Measurements from ENCODE around the gene SCGB1A1. TPM values are rescaled to one million over a fixed set of nuclear protein-coding genes. Genes with fewer than 3 reads are reported as not detected.

SCGB1A1 gene
- total and polyA plus RNA-seq, 9 donors: 1.8 to 11.6 TPM; not detected in 7

- H3K4me3 ChIP-seq: no peak overlapping the region
- no peaks in the 10 kb centered on the region for H3K27me3 ChIP-seq
- DNase-seq: no peak
- H3K9me3 ChIP-seq: no peaks in the 10 kb centered on the region
- intact Hi-C loops (cut with DNase I): no loop called here
- no peak overlapping the region for H3K27ac ChIP-seq
- no peaks in the 10 kb centered on the region for H3K36me3 ChIP-seq
- 42 to 58% (median 49%) methylated on average over 4 of the region's 4 CpGs for WGBS, 3 donors
- TF ChIP-seq EP300 (IDR thresholded peaks at IDR 0.05) (no peak), CTCF (IDR thresholded peaks at IDR 0.05) (no peak), POLR2A (IDR thresholded peaks at IDR 0.05) (no peak)
- H3K4me1 ChIP-seq (ENCODE audit: insufficient read depth): no peaks in the 10 kb centered on the region
Measured at GRCh38 chr11:62458212-62459002, 39.6 kb downstream of the SCGB1A1 start.

GRCh38 chr11:62459080-62459479, 40.2 kb downstream of the SCGB1A1 start:
- H3K27ac ChIP-seq: no peak overlapping the region
- H3K36me3 ChIP-seq: no peaks in the 10 kb centered on the region
- no peaks in the 10 kb centered on the region for H3K4me1 ChIP-seq (ENCODE audit: insufficient read depth)
- no peak overlapping the region for H3K4me3 ChIP-seq
- no peaks in the 10 kb centered on the region for H3K27me3 ChIP-seq
- 75 to 87% (median 82%) methylated on average over 1 of the region's 1 CpG for WGBS, 3 donors
- H3K9me3 ChIP-seq: no peaks in the 10 kb centered on the region
- intact Hi-C loops (cut with DNase I): no loop called here
- no peak for DNase-seq
- TF ChIP-seq CTCF (IDR thresholded peaks at IDR 0.05) (no peak), POLR2A (IDR thresholded peaks at IDR 0.05) (no peak), EP300 (IDR thresholded peaks at IDR 0.05) (no peak)

GRCh38 chr11:62461740-62462507, 43.1 kb downstream of the SCGB1A1 start:
- intact Hi-C loops (cut with DNase I): no loop called here
- 74 to 83% (median 76%) methylated on average over 15 of the region's 15 CpGs for WGBS, 3 donors

DNA sequence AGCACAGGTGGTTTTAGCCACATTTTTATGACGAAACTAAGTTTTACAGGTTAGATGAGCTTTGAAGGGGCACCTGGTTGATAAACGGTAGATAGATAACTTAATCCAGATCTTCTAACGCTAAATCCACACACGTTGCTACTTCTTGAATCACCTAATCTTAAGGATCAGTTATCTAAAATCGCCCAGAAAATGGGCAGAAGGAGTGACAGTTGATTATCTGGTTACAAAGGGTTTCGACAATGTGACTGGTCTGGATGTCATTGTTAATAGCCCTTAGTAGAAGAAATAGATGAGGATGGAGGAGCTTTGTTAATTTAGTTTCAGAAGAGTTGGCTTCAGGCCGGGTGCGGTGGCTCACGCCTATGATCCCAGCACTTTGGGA, 43.7 kb downstream of the SCGB1A1 start:
- no peak overlapping the region for H3K27ac ChIP-seq
- no peak for DNase-seq
- H3K4me1 ChIP-seq (ENCODE audit: insufficient read depth): no peaks in the 10 kb centered on the region
- TF ChIP-seq EP300 (IDR thresholded peaks at IDR 0.05) (no peak), POLR2A (IDR thresholded peaks at IDR 0.05) (no peak), CTCF (IDR thresholded peaks at IDR 0.05) (no peak)
- WGBS, 3 donors: 89 to 93% (median 93%) methylated on average over 9 of the region's 9 CpGs
- intact Hi-C loops (cut with DNase I): no loop called here
- H3K4me3 ChIP-seq: no peak overlapping the region
- no peaks in the 10 kb centered on the region for H3K27me3 ChIP-seq
- no peaks in the 10 kb centered on the region for H3K9me3 ChIP-seq
- no peaks in the 10 kb centered on the region for H3K36me3 ChIP-seq

More at GRCh38 chr11:62461740-62462507, 43.1 kb downstream of the SCGB1A1 start:
- H3K4me3 ChIP-seq: no peak overlapping the region
- TF ChIP-seq EP300 (IDR thresholded peaks at IDR 0.05) (no peak), CTCF (IDR thresholded peaks at IDR 0.05) (no peak), POLR2A (IDR thresholded peaks at IDR 0.05) (no peak)
- no peaks in the 10 kb centered on the region for H3K9me3 ChIP-seq
- H3K4me1 ChIP-seq (ENCODE audit: insufficient read depth): no peaks in the 10 kb centered on the region
- H3K36me3 ChIP-seq: no peaks in the 10 kb centered on the region
- no peak for DNase-seq
- H3K27me3 ChIP-seq: no peaks in the 10 kb centered on the region
- no peak overlapping the region for H3K27ac ChIP-seq

Measured in ovary (tissue), 9 donors.